ENCODE data around the gene SLC41A3.
"Not testable (repeated sequence)": the region's sequence is repeated elsewhere in the genome, so short reads cannot be mapped to it uniquely, and the experiment has no call there.

Gene SLC41A3

DNA sequence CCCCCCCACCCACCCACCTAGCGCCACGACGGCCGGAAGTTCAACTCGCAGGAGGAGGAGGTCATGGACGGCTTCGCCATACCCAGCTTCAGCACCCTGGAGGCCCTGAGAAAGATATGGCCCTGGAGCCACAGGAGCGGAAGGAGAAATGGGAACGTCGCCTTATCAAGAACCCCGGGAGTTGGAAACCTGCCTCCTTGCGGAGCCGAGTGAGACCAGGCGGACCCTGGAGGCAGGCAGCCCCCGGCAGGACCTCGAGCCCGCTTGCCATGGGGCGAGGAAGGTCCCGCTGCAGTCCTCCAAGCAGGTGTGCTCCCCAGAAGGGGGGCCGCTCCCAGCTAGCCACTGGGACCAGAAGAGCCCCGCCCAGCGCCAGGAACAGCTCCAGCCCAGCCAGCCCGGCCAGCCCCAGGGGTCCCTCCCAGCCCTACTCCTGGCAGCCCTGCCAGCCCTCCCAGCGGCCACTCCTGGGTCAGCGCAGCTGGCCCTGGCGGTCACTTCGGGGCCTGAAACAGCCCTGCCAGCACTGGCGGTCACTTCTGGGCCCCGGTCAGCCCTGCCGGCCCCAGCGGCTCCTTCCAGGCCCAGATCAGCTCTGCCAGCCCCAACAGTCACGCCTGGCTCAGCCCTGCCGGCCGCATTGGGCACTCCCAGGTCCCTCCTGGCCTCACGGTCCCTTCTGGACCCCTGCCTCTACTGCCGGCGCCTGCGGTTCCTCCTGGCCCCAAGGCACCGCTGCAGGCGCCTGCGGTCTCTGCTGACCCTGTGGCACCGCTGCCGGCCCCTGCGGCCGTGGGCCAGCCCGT is 125.2 kb downstream of the SLC41A3 start:
- DNase-seq (ENCODE audit: low read depth, low spot score), result peak; percentile 21

- DNase-seq (ENCODE audit: low read depth, low spot score), result no peak
These were observed 126.0 kb downstream of the SLC41A3 start for GRCh38 chr3:125957674-125958510.

DNA sequence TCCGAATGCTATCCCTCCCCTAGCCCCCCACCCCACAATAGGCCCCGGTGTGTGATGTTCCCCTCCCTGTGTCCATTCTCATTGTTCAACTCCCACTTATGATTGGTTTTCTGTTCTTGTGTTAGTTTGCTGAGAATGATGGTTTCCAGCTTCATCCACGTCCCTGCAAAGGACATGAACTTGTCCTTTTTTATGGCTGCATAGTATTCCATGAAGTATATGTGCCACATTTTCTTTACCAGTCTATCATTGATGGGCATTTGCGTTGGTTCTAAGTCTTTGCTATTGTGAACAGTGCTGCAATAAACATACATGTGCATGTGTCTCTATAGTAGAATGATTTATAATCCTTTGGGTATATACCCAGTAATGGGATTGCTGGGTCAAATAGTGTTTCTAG is 126.9 kb downstream of the SLC41A3 start:
- DNase-seq (ENCODE audit: low read depth, low spot score), result not testable (repeated sequence)
